ENCODE results near the gene GOLPH3.

GOLPH3 gene

GRCh38 chr5:32206509-32207354 lies 32.6 kb upstream of the GOLPH3 start:
- peak; percentile 52 for DNase-seq (ENCODE audit: low spot score)
- in situ Hi-C loops (cut with MboI; ENCODE audit: low sequenced_read_pairs, unreplicated experiment): no loop called here

GRCh38 chr5:32206053-32206452 lies 31.9 kb upstream of the GOLPH3 start:
- in situ Hi-C loops (cut with MboI; ENCODE audit: low sequenced_read_pairs, unreplicated experiment): no loop called here
- no peak for DNase-seq (ENCODE audit: low spot score)
- no peak for TF ChIP-seq CTCF (IDR thresholded peaks at IDR 0.05; ENCODE audit: borderline replicate concordance, control extremely low read depth, extremely low read depth, insufficient read depth, missing control alignments)

More at GRCh38 chr5:32206509-32207354, 32.6 kb upstream of the GOLPH3 start:
- no peak for TF ChIP-seq CTCF (IDR thresholded peaks at IDR 0.05; ENCODE audit: borderline replicate concordance, control extremely low read depth, extremely low read depth, insufficient read depth, missing control alignments)

GRCh38 chr5:32202394-32202793 lies 28.3 kb upstream of the GOLPH3 start:
- no peak for DNase-seq (ENCODE audit: low spot score)
- in situ Hi-C loops (cut with MboI; ENCODE audit: low sequenced_read_pairs, unreplicated experiment): no loop called here
- TF ChIP-seq CTCF (IDR thresholded peaks at IDR 0.05; ENCODE audit: borderline replicate concordance, control extremely low read depth, extremely low read depth, insufficient read depth, missing control alignments): no peak

GRCh38 chr5:32201122-32201753 lies 27.1 kb upstream of the GOLPH3 start:
- DNase-seq (ENCODE audit: low spot score): no peak
- in situ Hi-C loops (cut with MboI; ENCODE audit: low sequenced_read_pairs, unreplicated experiment): no loop called here
- no peak for TF ChIP-seq CTCF (IDR thresholded peaks at IDR 0.05; ENCODE audit: borderline replicate concordance, control extremely low read depth, extremely low read depth, insufficient read depth, missing control alignments)

GRCh38 chr5:32197032-32197431 lies 22.9 kb upstream of the GOLPH3 start:
- TF ChIP-seq CTCF (IDR thresholded peaks at IDR 0.05; ENCODE audit: borderline replicate concordance, control extremely low read depth, extremely low read depth, insufficient read depth, missing control alignments): no peak
- DNase-seq (ENCODE audit: low spot score): no peak
- in situ Hi-C loops (cut with MboI; ENCODE audit: low sequenced_read_pairs, unreplicated experiment): no loop called here

- DNase-seq (ENCODE audit: low spot score): no peak
- no peak for TF ChIP-seq CTCF (IDR thresholded peaks at IDR 0.05; ENCODE audit: borderline replicate concordance, control extremely low read depth, extremely low read depth, insufficient read depth, missing control alignments)
- in situ Hi-C loops (cut with MboI; ENCODE audit: low sequenced_read_pairs, unreplicated experiment): no loop called here
Observed at GRCh38 chr5:32195265-32195664, 21.1 kb upstream of the GOLPH3 start.

Measured in GM13976 (cell line).